Transverse colon (tissue), 4 donors: ENCODE measurements around the gene FUNDC2. TPM values are rescaled to one million over a fixed set of nuclear protein-coding genes. Genes with fewer than 3 reads are reported as not detected.

Experiments
- DNase-seq: peaks from one replicate; pipeline ENCODE4 v3.0.0-alpha.2; 2019
- H3K27ac ChIP-seq, 4 donors: fragments of 200-600 bp; sonication (generic); 2 replicates each; pipeline ENCODE4 v1.5.1; 2016 to 2018; ENCODE audit warnings: inconsistent platforms in 4 of 4
- H3K27me3 ChIP-seq: fragments of 200-600 bp; sonication (generic); 2 replicates; pipeline ENCODE4 v1.5.1; 2017; ENCODE audit warnings: inconsistent platforms
- H3K36me3 ChIP-seq, 4 donors: fragments of 200-600 bp; sonication (generic); 2 replicates each; pipeline ENCODE4 v1.5.1; 2017 to 2019; ENCODE audit warnings: inconsistent platforms in 4 of 4
- H3K4me1 ChIP-seq, 4 donors: fragments of 200-600 bp; sonication (generic); 2 replicates each; pipeline ENCODE4 v1.5.1; 2017 to 2020; ENCODE audit warnings: inconsistent platforms in 4 of 4
- H3K4me3 ChIP-seq, 4 donors: fragments of 200-600 bp; sonication (generic); 1 replicate in 1 of 4; 2 replicates in 3 of 4; pipeline versions ENCODE4 v1.5.1 to v1.6.1; 2017 to 2019; ENCODE audit warnings: inconsistent platforms in 4 of 4
- H3K9me3 ChIP-seq, 2 donors: fragments of 200-600 bp; sonication (generic); 2 replicates each; pipeline ENCODE4 v1.5.1; 2017 to 2019; ENCODE audit warnings: inconsistent platforms in 2 of 2
- EP300 ChIP-seq: sonication (generic); formaldehyde crosslinking; IDR thresholded peaks from one replicate; pipeline ENCODE4 v1.6.1; 2017; ENCODE audit warnings: antibody characterized with exemption, low read depth
- POLR2A ChIP-seq: fragments of 450-650 bp; IDR thresholded peaks from one replicate; pipeline ENCODE4 v1.6.1; 2016; ENCODE audit warnings: antibody characterized with exemption, mild to moderate bottlenecking, moderate library complexity
- POLR2AphosphoS5 ChIP-seq, 3 donors: sonication (generic); formaldehyde crosslinking; IDR thresholded peaks; one replicate each; pipeline ENCODE4 v1.6.1; 2016; ENCODE audit warnings: antibody characterized with exemption in 3 of 3
- WGBS, 2 donors: methylation state at CpG; one replicate each; pipeline ENCODE4 v1.1.5; 2018; ENCODE audit warnings: low coverage in 1 of 2; 5-methylcytosine and 5-hydroxymethylcytosine counted together
- in situ Hi-C, 4 donors: fragments of 200-750 bp; cut with MboI; loops; one replicate each; pipeline versions ENCODE4 v1.15.0 to v1.15.1; 2017; ENCODE audit warnings: low sequenced_read_pairs in 3 of 4, low pct_ligation_motif_present in 1 of 4, low pct_unique_long_range_greater_than_20kb in 1 of 4
- intact Hi-C: fragments of 100-400 bp; cut with DNase I; formaldehyde crosslinking; loops from one replicate; pipeline ENCODE4 v1.15.1; 2023; ENCODE audit warnings: low total_unique reads
- total RNA-seq, 4 donors: library from RNA; depleted of rRNA; stranded (reverse); fragments of >200 nt; gene quantifications; one replicate each; pipeline ENCODE4 v1.1.0, GENCODE V29; 2016
- TF ChIP-seq, protein P1 (sequence below), 5 experiments: fragments of 200-600 bp in 3 of 5; fragments of 450-650 bp in 2 of 5; sonication (generic) in 3 of 5; IDR thresholded peaks; 1 replicate in 2 of 5; 2 replicates in 3 of 5; pipeline ENCODE4 v1.5.1; 2016 to 2017; ENCODE audit warnings: antibody characterized with exemption in 5 of 5, inconsistent platforms in 3 of 5, mild to moderate bottlenecking in 2 of 5, moderate library complexity in 1 of 5

The FUNDC2 gene
- total RNA-seq, 4 donors from 2014 or later: 7.8 to 42.9 (median 32.9) TPM

DNA sequence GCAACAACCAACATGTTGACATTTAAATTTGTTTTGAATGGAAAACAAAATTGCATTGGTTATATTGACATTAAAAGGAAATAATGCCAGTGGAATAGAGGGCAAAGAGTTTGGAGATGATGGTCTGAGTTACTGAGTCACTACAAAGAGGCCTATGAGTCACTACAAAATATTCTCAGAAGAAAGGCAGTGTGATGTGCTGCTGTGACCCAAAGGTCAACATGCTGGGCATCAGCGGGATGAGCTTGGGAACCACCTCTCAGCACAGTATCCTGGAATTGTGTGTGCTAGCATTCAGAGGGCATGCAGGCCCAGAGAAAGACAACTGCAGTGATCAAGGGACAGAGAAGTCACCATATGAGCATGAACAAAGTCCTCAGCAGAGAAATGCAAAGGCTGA is 41.5 kb downstream of the FUNDC2 start:
- Histone ChIP-seq H3K9me3 (no peaks in the 10 kb centered on the region), H3K4me3 (no peak overlapping the region), H3K27me3 (no peaks in the 10 kb centered on the region), H3K36me3 (no peaks in the 10 kb centered on the region), H3K4me1 (peaks cover 0 to 29% (median 4%) of the 10 kb centered on the region in 4 donors), H3K27ac (no peak overlapping the region)
- TF ChIP-seq POLR2A (no peak), POLR2AphosphoS5 (IDR thresholded peaks at IDR 0.05) (no peak), EP300 (no peak)
- TF ChIP-seq, protein P1, sequence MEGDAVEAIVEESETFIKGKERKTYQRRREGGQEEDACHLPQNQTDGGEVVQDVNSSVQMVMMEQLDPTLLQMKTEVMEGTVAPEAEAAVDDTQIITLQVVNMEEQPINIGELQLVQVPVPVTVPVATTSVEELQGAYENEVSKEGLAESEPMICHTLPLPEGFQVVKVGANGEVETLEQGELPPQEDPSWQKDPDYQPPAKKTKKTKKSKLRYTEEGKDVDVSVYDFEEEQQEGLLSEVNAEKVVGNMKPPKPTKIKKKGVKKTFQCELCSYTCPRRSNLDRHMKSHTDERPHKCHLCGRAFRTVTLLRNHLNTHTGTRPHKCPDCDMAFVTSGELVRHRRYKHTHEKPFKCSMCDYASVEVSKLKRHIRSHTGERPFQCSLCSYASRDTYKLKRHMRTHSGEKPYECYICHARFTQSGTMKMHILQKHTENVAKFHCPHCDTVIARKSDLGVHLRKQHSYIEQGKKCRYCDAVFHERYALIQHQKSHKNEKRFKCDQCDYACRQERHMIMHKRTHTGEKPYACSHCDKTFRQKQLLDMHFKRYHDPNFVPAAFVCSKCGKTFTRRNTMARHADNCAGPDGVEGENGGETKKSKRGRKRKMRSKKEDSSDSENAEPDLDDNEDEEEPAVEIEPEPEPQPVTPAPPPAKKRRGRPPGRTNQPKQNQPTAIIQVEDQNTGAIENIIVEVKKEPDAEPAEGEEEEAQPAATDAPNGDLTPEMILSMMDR (IDR thresholded peaks at IDR 0.05): no peak
- DNase-seq: no peak
- WGBS, 2 donors: 60% methylated on average over 1 of the region's 1 CpG; no CpG with 5 or more reads in 1 of the 2 donors
- in situ Hi-C loops: loop anchor here in 2 of 4 donors (10.0 kb wide), 1 partner anchor 83 kb away; no protein-coding TSS in a partner anchor
- intact Hi-C loops: no loop called here

DNA sequence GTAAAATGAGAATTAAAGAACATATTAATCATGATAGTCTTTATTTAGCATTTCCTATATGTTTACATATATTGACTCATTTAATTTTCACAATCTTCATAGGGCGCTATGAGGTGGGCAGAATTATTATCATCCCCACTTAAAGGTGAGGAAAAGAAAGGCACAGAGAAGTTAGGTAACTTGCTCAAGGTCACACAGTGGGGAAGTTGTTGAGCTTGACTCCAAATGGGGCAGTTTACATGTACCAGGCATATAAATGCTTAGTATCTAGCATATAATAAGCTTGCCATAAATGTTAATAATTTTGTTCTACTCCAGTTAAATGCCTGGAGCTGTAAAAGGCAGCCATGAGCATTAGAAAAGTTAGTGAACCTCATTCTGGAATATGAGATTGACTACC is 42.8 kb downstream of the FUNDC2 start:
- no peaks in the 10 kb centered on the region for H3K36me3 ChIP-seq
- H3K9me3 ChIP-seq: no peaks in the 10 kb centered on the region
- WGBS, 2 donors: 65% methylated on average over 1 of the region's 1 CpG; no CpG with 5 or more reads in 1 of the 2 donors
- in situ Hi-C loops (loop anchor here in 2 of 4 donors (10.0 kb wide), 1 partner anchor 85 kb away; no protein-coding TSS in a partner anchor), intact Hi-C loops (no loop called here)
- no peaks in the 10 kb centered on the region for H3K27me3 ChIP-seq
- peaks cover 0 to 30% (median 4%) of the 10 kb centered on the region in 4 donors for H3K4me1 ChIP-seq
- no peak overlapping the region for H3K27ac ChIP-seq
- no peak for DNase-seq
- peak overlapping the region in 1 of 4 donors; percentile 61 for H3K4me3 ChIP-seq
- TF ChIP-seq POLR2A (no peak), EP300 (no peak), POLR2AphosphoS5 (IDR thresholded peaks at IDR 0.05) (no peak)
- TF ChIP-seq, protein P1 (IDR thresholded peaks at IDR 0.05): no peak

DNA sequence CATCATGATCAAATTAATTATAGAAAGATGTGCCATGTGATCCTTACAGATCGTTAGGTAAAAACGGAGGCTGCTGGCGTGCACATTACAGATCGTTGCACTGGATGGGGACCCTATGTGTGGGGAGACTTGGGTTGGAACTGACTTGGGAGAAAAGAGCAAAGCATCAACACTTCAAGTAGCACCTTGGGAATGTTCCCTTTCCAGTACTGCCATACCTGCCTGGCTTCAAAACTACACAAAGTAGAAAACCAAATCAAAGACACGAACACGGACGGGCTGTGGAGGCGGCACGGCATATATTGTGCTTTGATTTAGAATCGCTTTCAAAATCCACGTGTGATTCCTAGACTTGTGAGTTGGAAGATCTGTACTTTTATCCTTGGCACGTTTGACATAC is 43.4 kb downstream of the FUNDC2 start:
- peak overlapping the region in 3 of 4 donors; percentile 45 to 61 (median 56) for H3K4me3 ChIP-seq

DNA sequence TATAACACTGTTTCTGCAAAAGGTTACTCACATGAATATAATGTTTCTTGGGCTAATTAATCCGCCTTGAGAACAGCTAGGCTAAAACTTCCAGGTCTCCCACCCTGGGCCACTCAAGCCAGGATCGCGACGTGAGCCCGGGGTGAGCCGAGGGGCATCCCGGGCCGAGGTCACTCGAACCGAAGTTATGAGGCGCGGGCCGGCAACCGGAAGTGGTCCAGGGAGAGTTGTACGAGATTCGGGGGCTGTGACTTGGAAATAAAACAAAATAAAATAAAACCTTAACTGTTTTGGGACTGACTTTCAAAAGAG is 44.0 kb downstream of the FUNDC2 start:
- Histone ChIP-seq H3K36me3 (no peaks in the 10 kb centered on the region), H3K27ac (peak overlapping the region; percentile 85 to 91 (median 89)), H3K9me3 (no peaks in the 10 kb centered on the region), H3K4me3 (peak overlapping the region; percentile 39 to 61 (median 50)), H3K27me3 (no peaks in the 10 kb centered on the region), H3K4me1 (peaks cover 0 to 30% (median 4%) of the 10 kb centered on the region in 4 donors)
- TF ChIP-seq, protein P1 (IDR thresholded peaks at IDR 0.05): no peak
- no peak for TF ChIP-seq POLR2A
- TF ChIP-seq POLR2AphosphoS5 (IDR thresholded peaks at IDR 0.05): no peak
- no peak for TF ChIP-seq EP300
- in situ Hi-C loops (no loop called here), intact Hi-C loops (no loop called here)
- DNase-seq: no peak
- 45% methylated on average over 16 of the region's 16 CpGs; no CpG with 5 or more reads in 1 of the 2 donors for WGBS, 2 donors

More for the DNA sequence above, 43.4 kb downstream of the FUNDC2 start:
- TF ChIP-seq EP300 (no peak), POLR2AphosphoS5 (IDR thresholded peaks at IDR 0.05) (no peak), POLR2A (no peak)
- TF ChIP-seq, protein P1 (IDR thresholded peaks at IDR 0.05): no peak
- DNase-seq: no peak
- H3K27ac ChIP-seq: peak overlapping the region; percentile 85 to 91 (median 89)
- H3K4me1 ChIP-seq: peaks cover 0 to 30% (median 4%) of the 10 kb centered on the region in 4 donors
- H3K36me3 ChIP-seq: no peaks in the 10 kb centered on the region
- intact Hi-C loops (no loop called here), in situ Hi-C loops (no loop called here)
- H3K9me3 ChIP-seq: no peaks in the 10 kb centered on the region
- no peaks in the 10 kb centered on the region for H3K27me3 ChIP-seq
- WGBS, 2 donors: 0 to 45% methylated on average over 1 to 12 of the region's 12 CpGs
